Astrocyte of the spinal cord (primary cell): ENCODE data around the gene PTPRT.

ENCODE experiments used
- DNase-seq: peaks from one replicate; pipeline ENCODE4 v3.0.0; 2011; ENCODE audit warnings: low read depth, low spot score
- H3K4me3 ChIP-seq: 2 replicates; pipeline ENCODE4 v1.5.1; 2011; ENCODE audit warnings: low read depth, mild to moderate bottlenecking, low read length, moderate library complexity
- CTCF ChIP-seq: IDR thresholded peaks from 2 replicates; pipeline ENCODE4 v1.5.1; 2012; ENCODE audit warnings: low read depth, mild to moderate bottlenecking, low read length, inconsistent platforms
- in situ Hi-C: cut with HindIII; loops from 2 replicates; pipeline ENCODE4 v1.10.0; 2017; ENCODE audit warnings: low sequenced_read_pairs

PTPRT gene

GRCh38 chr20:42886046-42886445, 303.7 kb downstream of the PTPRT start:
- no peak for TF ChIP-seq CTCF
- in situ Hi-C loops = no loop called here
- H3K4me3 ChIP-seq = no peak overlapping the region
- DNase-seq = no peak

GRCh38 chr20:42875581-42875980, 314.1 kb downstream of the PTPRT start:
- in situ Hi-C loops = no loop called here
- no peak for TF ChIP-seq CTCF
- DNase-seq = no peak
- no peak overlapping the region for H3K4me3 ChIP-seq

GRCh38 chr20:42873259-42873658, 316.4 kb downstream of the PTPRT start:
- DNase-seq = no peak
- in situ Hi-C loops = no loop called here

GRCh38 chr20:42864116-42864515, 325.6 kb downstream of the PTPRT start:
- H3K4me3 ChIP-seq = no peak overlapping the region
- no peak for DNase-seq
- in situ Hi-C loops = no loop called here
- TF ChIP-seq CTCF = no peak

More at GRCh38 chr20:42873259-42873658, 316.4 kb downstream of the PTPRT start:
- TF ChIP-seq CTCF = no peak
- no peak overlapping the region for H3K4me3 ChIP-seq

GRCh38 chr20:42862446-42862845, 327.3 kb downstream of the PTPRT start:
- in situ Hi-C loops = no loop called here
- TF ChIP-seq CTCF = no peak
- no peak overlapping the region for H3K4me3 ChIP-seq
- no peak for DNase-seq

GRCh38 chr20:42857446-42857845, 332.3 kb downstream of the PTPRT start:
- H3K4me3 ChIP-seq = no peak overlapping the region
- in situ Hi-C loops = no loop called here
- no peak for TF ChIP-seq CTCF
- DNase-seq = no peak

- no peak for TF ChIP-seq CTCF
- in situ Hi-C loops = no loop called here
- no peak overlapping the region for H3K4me3 ChIP-seq
- no peak for DNase-seq
These were observed 333.8 kb downstream of the PTPRT start for GRCh38 chr20:42855896-42856295.
